ENCODE data around the gene CACNA1E.

CACNA1E gene

DNA sequence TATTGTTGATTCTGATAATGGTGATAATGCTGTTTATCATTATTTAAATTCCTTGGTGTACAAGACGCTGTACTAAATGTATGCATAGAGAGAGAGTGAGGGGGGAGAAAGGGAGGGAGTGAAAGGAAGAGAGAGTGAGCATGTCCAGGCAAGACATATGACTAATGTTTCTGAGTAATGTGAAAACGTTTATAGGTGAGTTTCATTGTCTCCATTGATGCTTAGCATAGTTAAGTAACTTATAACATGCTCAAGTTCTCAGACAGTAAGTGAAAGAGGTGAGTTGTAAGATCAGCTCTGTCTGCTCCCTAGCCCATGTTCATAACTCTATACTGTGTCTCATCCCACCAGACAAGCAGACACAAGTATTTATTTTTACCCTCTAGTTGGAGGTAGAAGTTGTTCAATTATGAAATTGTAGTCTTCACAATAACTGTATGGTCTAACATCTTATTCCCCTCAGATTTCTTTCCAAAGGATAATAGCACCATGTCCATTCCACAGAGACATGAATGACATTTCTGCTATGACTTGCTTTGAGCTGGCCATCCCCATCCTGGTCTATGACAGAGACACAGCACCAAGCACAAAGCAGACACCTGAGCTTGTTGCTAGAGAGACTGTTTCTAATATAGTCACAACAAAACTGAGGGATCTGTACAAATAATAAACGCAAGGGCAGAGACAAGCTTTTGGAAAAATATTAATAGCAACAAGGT, 285.1 kb downstream of the CACNA1E start:
- no peak for DNase-seq (ENCODE audit: low read depth in 3 of 3)

- DNase-seq (ENCODE audit: low read depth in 3 of 3) = no peak
Measured at GRCh38 chr1:181768930-181769280, 285.6 kb downstream of the CACNA1E start.

GRCh38 chr1:181769846-181770245, 286.5 kb downstream of the CACNA1E start:
- DNase-seq (ENCODE audit: low read depth in 3 of 3) = no peak

DNA sequence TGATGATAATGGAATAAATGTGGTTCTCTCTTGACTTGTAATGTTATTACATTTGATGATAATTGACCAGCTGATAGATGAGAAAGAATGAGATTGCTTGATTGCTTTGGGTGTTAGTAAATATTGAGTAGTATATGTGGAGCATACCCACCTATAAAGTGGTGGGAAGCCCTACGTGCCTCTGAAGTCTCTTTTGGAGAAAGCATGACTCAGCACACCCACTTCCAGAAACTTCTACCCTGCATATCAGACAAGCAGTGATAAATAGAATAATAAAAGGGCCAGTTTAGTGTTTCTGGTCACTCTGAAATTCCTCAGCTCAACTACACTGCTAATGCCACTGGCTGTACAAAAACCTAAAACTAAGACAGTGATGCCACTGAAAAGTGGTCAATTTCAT, 289.4 kb downstream of the CACNA1E start:
- no peak for DNase-seq (ENCODE audit: low read depth in 3 of 3)

DNA sequence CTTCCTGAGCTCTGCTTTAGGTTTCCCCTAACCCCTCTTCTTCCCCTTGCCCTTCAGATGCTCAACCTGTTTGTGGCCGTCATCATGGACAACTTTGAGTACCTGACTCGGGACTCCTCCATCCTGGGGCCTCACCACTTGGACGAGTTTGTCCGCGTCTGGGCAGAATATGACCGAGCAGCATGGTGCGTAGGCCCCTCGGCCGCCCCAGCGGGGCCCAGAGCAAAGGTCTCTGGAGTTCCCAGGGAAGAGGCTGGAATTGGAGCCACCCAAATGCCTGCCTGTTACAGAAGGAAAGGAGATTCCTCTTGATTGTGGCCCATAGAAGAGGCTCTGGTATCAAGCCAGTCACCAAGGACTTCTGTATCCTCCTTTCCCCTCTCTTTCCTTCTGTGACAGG, 292.7 kb downstream of the CACNA1E start:
- DNase-seq (ENCODE audit: low read depth in 3 of 3) = no peak

- DNase-seq (ENCODE audit: low read depth in 3 of 3) = no peak
Measured at GRCh38 chr1:181777286-181777685, 294.0 kb downstream of the CACNA1E start.

- DNase-seq (ENCODE audit: low read depth in 3 of 3) = no peak
Measured at GRCh38 chr1:181777812-181778211, 294.5 kb downstream of the CACNA1E start.

DNA sequence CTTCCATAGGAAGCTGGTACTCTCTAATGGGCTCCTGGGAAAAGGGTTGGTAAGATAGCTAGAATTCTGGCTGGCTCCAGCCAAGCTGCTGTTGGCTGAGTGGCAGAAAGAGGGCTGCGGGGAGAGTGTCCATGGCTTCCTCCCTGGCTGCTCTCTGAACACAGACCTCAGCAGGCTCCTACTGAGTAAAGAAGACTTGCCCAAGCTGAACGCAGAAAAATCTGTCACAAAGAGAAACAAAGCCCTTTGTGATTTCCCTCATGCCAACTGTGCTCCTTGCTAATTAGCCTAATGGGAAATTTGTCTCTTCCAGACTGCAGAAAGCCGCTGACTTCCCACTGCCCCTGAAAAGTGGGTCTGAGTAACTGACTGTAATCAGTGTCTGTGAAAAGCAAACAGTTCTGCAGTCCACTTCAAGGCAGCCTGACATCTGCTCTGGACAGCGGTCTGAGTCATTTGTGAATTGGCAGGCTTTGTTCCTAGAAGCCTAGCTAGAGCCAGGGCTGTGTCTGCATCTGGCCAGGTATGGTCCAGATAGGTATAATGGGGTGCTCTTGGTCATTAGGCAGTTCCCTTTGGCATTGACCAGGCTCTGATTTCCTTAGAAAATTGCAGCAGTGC, 295.4 kb downstream of the CACNA1E start:
- no peak for DNase-seq (ENCODE audit: low read depth in 3 of 3)

GRCh38 chr1:181779343-181779742, 296.0 kb downstream of the CACNA1E start:
- no peak for DNase-seq (ENCODE audit: low read depth in 3 of 3)

- no peak for DNase-seq (ENCODE audit: low read depth in 3 of 3)
Measured at GRCh38 chr1:181783208-181783607, 299.9 kb downstream of the CACNA1E start.

- no peak for DNase-seq (ENCODE audit: low read depth in 3 of 3)
Measured at GRCh38 chr1:181784039-181784683, 300.8 kb downstream of the CACNA1E start.

DNA sequence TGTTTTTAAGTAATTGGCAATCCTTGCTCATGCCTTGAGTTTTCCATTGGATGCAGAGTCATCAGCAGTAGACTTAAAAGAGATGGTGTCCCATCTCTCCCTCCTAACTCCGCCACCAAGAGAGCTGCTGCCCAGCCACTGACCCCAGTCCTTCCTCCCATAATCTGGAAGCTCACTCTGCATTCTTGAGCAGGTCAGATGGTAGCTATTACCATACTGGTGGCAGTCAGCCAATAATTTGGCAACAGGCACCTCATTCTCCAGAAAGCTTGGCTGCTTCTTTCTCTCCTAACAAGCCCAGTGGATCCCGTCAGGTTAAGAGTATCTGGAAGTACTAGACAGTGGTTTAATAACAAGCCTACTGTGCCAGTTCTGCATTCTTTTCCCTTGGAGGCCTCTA, 306.1 kb downstream of the CACNA1E start:
- no peak for DNase-seq (ENCODE audit: low read depth in 3 of 3)

DNA sequence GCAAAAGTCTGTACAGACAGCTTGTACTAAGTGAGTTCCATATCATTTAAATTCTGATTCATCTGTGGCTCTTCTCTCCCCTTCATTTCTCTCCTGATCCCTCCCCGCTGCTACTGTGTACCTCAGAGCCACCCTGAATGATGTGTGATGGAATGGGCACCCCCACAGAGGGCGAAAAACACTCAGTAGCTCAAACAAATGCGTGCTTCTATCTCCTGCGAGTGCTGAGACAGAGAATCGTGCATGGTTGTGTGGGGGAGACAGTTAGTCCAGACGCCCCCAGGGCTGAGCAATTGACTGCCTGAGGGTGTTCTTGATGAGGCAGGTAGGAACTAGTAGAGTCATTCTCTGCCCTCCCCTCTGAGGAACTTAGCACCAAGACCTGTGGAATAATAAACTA, 308.4 kb downstream of the CACNA1E start:
- DNase-seq (ENCODE audit: low read depth in 3 of 3) = no peak

GRCh38 chr1:181793831-181794230, 310.5 kb downstream of the CACNA1E start:
- no peak for DNase-seq (ENCODE audit: low read depth in 3 of 3)

GRCh38 chr1:181794332-181794731, 311.0 kb downstream of the CACNA1E start:
- no peak for DNase-seq (ENCODE audit: low read depth in 3 of 3)

- no peak for DNase-seq (ENCODE audit: low read depth in 3 of 3)
Measured at GRCh38 chr1:181798191-181798926, 315.0 kb downstream of the CACNA1E start.

- no peak for DNase-seq (ENCODE audit: low read depth in 3 of 3)
Measured at GRCh38 chr1:181801617-181802016, 318.3 kb downstream of the CACNA1E start.

DNA sequence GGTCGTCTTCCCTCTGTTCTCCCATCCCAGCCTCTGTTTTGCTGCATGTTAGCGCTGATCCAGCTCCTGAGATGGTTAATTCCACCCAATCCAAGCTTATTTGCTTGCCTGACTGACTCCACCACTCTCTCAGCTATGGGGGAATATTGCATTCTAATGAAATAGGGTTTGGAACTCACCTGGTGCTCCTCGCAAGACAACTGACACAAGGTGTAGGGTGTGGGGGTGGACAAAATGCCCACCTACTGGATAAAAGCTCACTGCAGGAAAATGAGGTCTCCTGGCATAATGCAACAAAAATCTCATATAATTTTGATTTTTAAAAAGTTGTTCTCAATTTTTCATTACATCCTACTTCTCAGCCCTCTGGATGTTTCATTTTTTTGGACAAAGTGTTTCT, 319.1 kb downstream of the CACNA1E start:
- no peak for DNase-seq (ENCODE audit: low read depth in 3 of 3)

GRCh38 chr1:181803421-181803820, 320.1 kb downstream of the CACNA1E start:
- DNase-seq (ENCODE audit: low read depth in 3 of 3) = no peak

DNA sequence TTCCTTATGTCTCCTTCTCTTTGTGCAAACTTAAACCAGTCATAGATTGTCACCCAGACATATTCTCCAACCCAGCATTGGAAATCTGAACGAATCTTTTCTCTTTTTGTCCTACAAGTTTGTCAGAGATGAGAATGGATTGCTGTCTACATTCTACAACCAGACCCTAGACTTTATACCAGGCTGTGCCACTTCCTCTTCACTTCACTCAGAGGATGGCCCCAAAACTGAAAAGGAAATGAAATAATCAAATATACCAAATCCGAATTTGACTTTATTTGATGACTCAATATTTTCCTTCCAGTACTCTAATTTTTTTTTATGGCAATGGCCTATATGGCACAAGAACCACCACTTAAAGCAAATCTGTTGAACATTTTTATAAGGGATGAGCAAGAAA, 321.7 kb downstream of the CACNA1E start:
- no peak for DNase-seq (ENCODE audit: low read depth in 3 of 3)

GRCh38 chr1:181806746-181807145, 323.4 kb downstream of the CACNA1E start:
- DNase-seq (ENCODE audit: low read depth in 3 of 3) = no peak

DNA sequence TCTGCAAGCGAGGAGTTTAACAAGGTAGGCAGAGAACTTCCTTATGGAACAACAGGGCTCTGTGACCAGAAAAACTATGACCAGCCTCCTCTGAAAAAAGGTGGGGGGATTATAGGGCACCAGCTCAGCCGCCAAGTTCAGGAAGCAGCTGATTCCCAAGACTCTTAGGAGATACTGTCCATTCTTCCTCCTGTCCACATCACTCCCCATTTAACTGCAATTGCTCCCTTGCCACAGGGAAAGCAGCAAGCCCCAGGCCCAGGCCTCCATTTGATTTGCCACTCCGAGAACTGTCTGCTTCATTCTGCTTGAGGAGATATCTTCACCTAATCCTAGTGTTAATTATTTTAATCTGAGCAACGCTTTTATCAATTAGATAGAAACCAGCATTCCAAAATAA, 323.9 kb downstream of the CACNA1E start:
- DNase-seq (ENCODE audit: low read depth in 3 of 3) = no peak
